Gastroesophageal sphincter (tissue), 4 donors: ENCODE results near the gene OR51G1. TPM values are rescaled to one million over a fixed set of nuclear protein-coding genes. Genes with fewer than 3 reads are reported as not detected.

Experiments
- ATAC-seq: fragments of 150-250 bp; one replicate; pipeline ENCODE4 v1.9.1; 2016; ENCODE audit warnings: mild to moderate bottlenecking, moderate library complexity
- H3K27ac ChIP-seq, 4 donors: fragments of 200-600 bp; sonication (generic) in 3 of 4; 1 replicate in 3 of 4; 2 replicates in 1 of 4; pipeline ENCODE4 v1.5.1; 2016 to 2019
- H3K27me3 ChIP-seq: fragments of 200-600 bp; sonication (generic); one replicate; pipeline ENCODE4 v1.5.1; 2019
- H3K36me3 ChIP-seq, 2 donors: fragments of 200-600 bp; sonication (generic); one replicate each; pipeline ENCODE4 v1.5.1; 2019; ENCODE audit warnings: control low read depth in 1 of 2
- H3K4me1 ChIP-seq, 3 donors: fragments of 200-600 bp; sonication (generic); 1 replicate in 2 of 3; 2 replicates in 1 of 3; pipeline ENCODE4 v1.5.1; 2016 to 2019; ENCODE audit warnings: control low read depth in 2 of 3
- H3K4me3 ChIP-seq, 2 donors: fragments of 200-600 bp; sonication (generic); one replicate each; pipeline ENCODE4 v1.5.1; 2019; ENCODE audit warnings: mild to moderate bottlenecking in 1 of 2, moderate library complexity in 1 of 2
- H3K9me3 ChIP-seq, 3 donors: fragments of 200-600 bp; sonication (generic); one replicate each; pipeline ENCODE4 v1.5.1; 2017 to 2019; ENCODE audit warnings: control low read depth in 2 of 3
- EP300 ChIP-seq: sonication (generic); formaldehyde crosslinking; IDR thresholded peaks from one replicate; pipeline ENCODE4 v1.6.1; 2017; ENCODE audit warnings: antibody characterized with exemption, mild to moderate bottlenecking
- POLR2A ChIP-seq, 2 donors: fragments of 450-650 bp; IDR thresholded peaks; one replicate each; pipeline ENCODE4 v1.6.1; 2017; ENCODE audit warnings: antibody characterized with exemption in 2 of 2, mild to moderate bottlenecking in 2 of 2, moderate library complexity in 1 of 2
- POLR2AphosphoS5 ChIP-seq: sonication (generic); formaldehyde crosslinking; IDR thresholded peaks from one replicate; pipeline ENCODE4 v1.6.1; 2017; ENCODE audit warnings: antibody characterized with exemption
- WGBS, 2 donors: methylation state at CpG; one replicate each; pipeline ENCODE4 v1.1.5; 2018; ENCODE audit warnings: low coverage in 1 of 2; 5-methylcytosine and 5-hydroxymethylcytosine counted together
- total RNA-seq, 4 donors: library from RNA; depleted of rRNA; stranded (reverse); fragments of >200 nt; gene quantifications; one replicate each; pipeline ENCODE4 v1.1.0, GENCODE V29; 2016
- TF ChIP-seq, protein P1 (sequence below), 4 experiments: fragments of 200-600 bp in 2 of 4; fragments of 450-650 bp in 2 of 4; sonication (generic) in 1 of 4; IDR thresholded peaks; one replicate each; pipeline ENCODE4 v1.5.1; 2017 to 2019; ENCODE audit warnings: antibody characterized with exemption in 4 of 4, mild to moderate bottlenecking in 2 of 4, moderate library complexity in 2 of 4

The OR51G1 gene
- total RNA-seq, 4 donors from 2014 or later: not detected

GRCh38 chr11:4887591-4887990, 36.5 kb downstream of the OR51G1 start:
- no peaks in the 10 kb centered on the region for H3K9me3 ChIP-seq
- whole genome bisulfite sequencing, 2 donors: 0% methylated on average over 1 of the region's 1 CpG
- TF ChIP-seq EP300 (no peak), POLR2AphosphoS5 (no peak), POLR2A (IDR thresholded peaks at IDR 0.05) (no peak)
- TF ChIP-seq, protein P1, sequence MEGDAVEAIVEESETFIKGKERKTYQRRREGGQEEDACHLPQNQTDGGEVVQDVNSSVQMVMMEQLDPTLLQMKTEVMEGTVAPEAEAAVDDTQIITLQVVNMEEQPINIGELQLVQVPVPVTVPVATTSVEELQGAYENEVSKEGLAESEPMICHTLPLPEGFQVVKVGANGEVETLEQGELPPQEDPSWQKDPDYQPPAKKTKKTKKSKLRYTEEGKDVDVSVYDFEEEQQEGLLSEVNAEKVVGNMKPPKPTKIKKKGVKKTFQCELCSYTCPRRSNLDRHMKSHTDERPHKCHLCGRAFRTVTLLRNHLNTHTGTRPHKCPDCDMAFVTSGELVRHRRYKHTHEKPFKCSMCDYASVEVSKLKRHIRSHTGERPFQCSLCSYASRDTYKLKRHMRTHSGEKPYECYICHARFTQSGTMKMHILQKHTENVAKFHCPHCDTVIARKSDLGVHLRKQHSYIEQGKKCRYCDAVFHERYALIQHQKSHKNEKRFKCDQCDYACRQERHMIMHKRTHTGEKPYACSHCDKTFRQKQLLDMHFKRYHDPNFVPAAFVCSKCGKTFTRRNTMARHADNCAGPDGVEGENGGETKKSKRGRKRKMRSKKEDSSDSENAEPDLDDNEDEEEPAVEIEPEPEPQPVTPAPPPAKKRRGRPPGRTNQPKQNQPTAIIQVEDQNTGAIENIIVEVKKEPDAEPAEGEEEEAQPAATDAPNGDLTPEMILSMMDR (IDR thresholded peaks at IDR 0.05): no peak
- no peaks in the 10 kb centered on the region for H3K4me1 ChIP-seq
- no peak overlapping the region for H3K4me3 ChIP-seq
- no peak for ATAC-seq
- H3K27me3 ChIP-seq: no peaks in the 10 kb centered on the region
- no peak overlapping the region for H3K27ac ChIP-seq
- no peaks in the 10 kb centered on the region for H3K36me3 ChIP-seq

- Histone ChIP-seq H3K36me3 (no peaks in the 10 kb centered on the region), H3K4me3 (no peak overlapping the region), H3K27me3 (no peaks in the 10 kb centered on the region), H3K9me3 (no peaks in the 10 kb centered on the region), H3K27ac (no peak overlapping the region), H3K4me1 (no peaks in the 10 kb centered on the region)
- ATAC-seq: no peak
- TF ChIP-seq EP300 (no peak), POLR2AphosphoS5 (no peak), POLR2A (IDR thresholded peaks at IDR 0.05) (no peak)
- TF ChIP-seq, protein P1 (IDR thresholded peaks at IDR 0.05): no peak
- WGBS, 2 donors: 82 to 83% methylated on average over 3 of the region's 3 CpGs
These were observed 38.0 kb downstream of the OR51G1 start for GRCh38 chr11:4886186-4886585.

DNA sequence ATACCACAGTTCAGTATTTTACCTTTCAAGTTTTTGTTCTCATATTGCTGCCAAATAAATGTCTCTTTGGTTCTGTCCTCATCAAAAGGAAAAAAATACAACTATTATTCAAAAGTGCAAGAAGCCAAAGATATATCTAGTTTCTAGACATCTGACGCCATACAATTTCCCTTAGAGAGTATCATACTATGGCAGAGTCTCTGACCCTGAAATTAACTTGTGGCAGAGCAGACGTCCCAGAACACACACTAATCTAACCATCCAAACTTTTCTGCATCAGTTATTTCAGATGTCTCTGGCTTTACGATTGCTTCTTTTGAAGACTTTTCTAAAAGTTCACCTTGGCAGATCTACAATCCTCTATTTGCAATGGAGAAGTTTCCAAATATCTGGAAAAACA, 39.8 kb downstream of the OR51G1 start:
- no peaks in the 10 kb centered on the region for H3K9me3 ChIP-seq

DNA sequence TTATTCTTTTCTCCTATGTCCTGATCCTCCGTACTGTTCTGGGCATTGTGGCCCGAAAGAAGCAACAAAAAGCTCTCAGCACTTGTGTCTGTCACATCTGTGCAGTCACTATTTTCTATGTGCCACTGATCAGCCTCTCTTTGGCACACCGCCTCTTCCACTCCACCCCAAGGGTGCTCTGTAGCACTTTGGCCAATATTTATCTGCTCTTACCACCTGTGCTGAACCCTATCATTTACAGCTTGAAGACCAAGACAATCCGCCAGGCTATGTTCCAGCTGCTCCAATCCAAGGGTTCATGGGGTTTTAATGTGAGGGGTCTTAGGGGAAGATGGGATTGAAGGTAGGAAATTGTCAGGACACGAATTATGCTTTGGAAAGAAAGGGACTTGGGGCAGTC, 41.6 kb downstream of the OR51G1 start:
- H3K4me1 ChIP-seq: no peaks in the 10 kb centered on the region
- no peak overlapping the region for H3K4me3 ChIP-seq
- no peaks in the 10 kb centered on the region for H3K36me3 ChIP-seq
- no peak overlapping the region for H3K27ac ChIP-seq
- H3K9me3 ChIP-seq: no peaks in the 10 kb centered on the region
- no peak for TF ChIP-seq POLR2AphosphoS5
- TF ChIP-seq, protein P1 (IDR thresholded peaks at IDR 0.05): no peak
- no peak for TF ChIP-seq EP300
- TF ChIP-seq POLR2A (IDR thresholded peaks at IDR 0.05): no peak
- no peak for ATAC-seq
- no peaks in the 10 kb centered on the region for H3K27me3 ChIP-seq
- WGBS, 2 donors: 75 to 79% methylated on average over 4 of the region's 5 CpGs

More for the DNA sequence above, 39.8 kb downstream of the OR51G1 start:
- Histone ChIP-seq H3K36me3 (no peaks in the 10 kb centered on the region), H3K4me1 (no peaks in the 10 kb centered on the region), H3K4me3 (no peak overlapping the region), H3K27me3 (no peaks in the 10 kb centered on the region), H3K27ac (no peak overlapping the region)
- 50 to 63% methylated on average over 2 to 3 of the region's 3 CpGs for WGBS, 2 donors
- ATAC-seq: no peak
- TF ChIP-seq EP300: no peak
- no peak for TF ChIP-seq POLR2AphosphoS5
- no peak for TF ChIP-seq POLR2A (IDR thresholded peaks at IDR 0.05)
- TF ChIP-seq, protein P1 (IDR thresholded peaks at IDR 0.05): no peak

DNA sequence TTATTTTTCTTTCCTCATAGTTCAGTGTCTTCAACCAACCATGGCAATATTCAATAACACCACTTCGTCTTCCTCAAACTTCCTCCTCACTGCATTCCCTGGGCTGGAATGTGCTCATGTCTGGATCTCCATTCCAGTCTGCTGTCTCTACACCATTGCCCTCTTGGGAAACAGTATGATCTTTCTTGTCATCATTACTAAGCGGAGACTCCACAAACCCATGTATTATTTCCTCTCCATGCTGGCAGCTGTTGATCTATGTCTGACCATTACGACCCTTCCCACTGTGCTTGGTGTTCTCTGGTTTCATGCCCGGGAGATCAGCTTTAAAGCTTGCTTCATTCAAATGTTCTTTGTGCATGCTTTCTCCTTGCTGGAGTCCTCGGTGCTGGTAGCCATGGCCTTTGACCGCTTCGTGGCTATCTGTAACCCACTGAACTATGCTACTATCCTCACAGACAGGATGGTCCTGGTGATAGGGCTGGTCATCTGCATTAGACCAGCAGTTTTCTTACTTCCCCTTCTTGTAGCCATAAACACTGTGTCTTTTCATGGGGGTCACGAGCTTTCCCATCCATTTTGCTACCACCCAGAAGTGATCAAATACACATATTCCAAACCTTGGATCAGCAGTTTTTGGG, 42.2 kb downstream of the OR51G1 start, which contains the start of gene OR51T1:
Gene OR51T1 (plus strand): TSS at position 41 of the 641 bp plus-strand sequence. CDS start 0 bp downstream, at position 41.
- Histone ChIP-seq H3K27ac (no peak within 1 kb of the TSS), H3K4me1 (no peaks in the 10 kb centered on the region), H3K36me3 (no peaks in the 10 kb centered on the region), H3K4me3 (no peak within 1 kb of the TSS), H3K9me3 (no peaks in the 10 kb centered on the region), H3K27me3 (no peaks in the 10 kb centered on the region)
- WGBS, 2 donors: 57 to 66% methylated on average over 8 of the region's 8 CpGs
- no peak for TF ChIP-seq POLR2AphosphoS5
- TF ChIP-seq EP300: no peak
- TF ChIP-seq, protein P1 (IDR thresholded peaks at IDR 0.05): no peak
- TF ChIP-seq POLR2A (IDR thresholded peaks at IDR 0.05): no peak
- no peak for ATAC-seq
